Measurements from ENCODE around the gene CASP5. TPM values are rescaled to one million over a fixed set of nuclear protein-coding genes. Genes with fewer than 3 reads are reported as not detected.

Gene CASP5
- total RNA-seq, 2 experiments from 2014 or later: not detected

DNA sequence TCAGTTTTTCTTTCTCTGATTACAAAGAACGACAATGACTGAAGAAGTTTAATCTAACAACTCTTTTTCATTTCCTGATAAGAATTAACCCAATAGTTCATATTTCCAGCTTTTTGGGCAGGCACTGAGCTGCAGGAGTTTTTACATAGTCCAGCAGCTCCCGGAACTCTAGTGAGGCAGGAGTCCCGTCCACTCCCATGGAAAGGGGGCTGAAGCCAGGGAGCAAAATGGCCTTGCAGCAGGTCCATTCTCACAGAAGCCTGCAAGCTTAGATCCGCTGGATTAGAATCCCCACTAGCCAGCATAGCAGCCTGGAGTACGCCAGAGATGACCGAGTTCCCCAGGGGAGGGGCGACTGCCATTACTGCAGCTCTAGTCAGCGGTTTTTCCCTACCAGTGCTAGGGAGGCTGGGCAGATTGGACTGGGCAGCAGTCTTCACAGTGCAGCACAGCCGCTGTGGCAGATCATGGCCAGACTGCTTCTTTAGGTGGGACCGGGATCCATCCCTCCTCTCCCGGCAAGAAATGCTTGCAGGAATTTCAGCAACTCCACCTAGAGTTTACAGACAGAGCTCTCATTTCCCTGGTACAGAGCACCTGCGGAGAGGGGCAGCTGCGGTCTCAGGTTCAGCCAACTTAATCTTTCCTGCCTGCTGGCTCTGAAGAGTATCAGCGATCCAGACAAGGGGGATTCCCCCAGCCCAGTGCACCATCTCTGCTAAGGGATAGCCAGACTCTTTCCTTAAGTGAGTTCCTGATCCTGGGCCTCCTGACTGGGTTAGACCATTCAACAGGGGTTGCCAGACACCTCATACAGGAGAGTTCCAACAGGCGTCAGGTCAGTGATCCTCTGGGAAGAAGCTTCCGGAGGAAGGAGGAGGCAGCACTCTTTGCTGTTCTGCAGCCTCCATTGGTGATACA lies 53.9 kb downstream of the CASP5 start:
- ChIA-PET POLR2A (interaction anchor here (1.3 kb wide), 1 partner anchor 18 kb away, joined by 3 read pairs; no protein-coding TSS in a partner anchor), CTCF (interaction anchor here (1.0 to 2.2 kb wide), 4 partner anchors 12 to 51 kb away, joined by 3 to 7 read pairs (median 4); no protein-coding TSS in a partner anchor)
- Mint-ChIP-seq H3K27me3 (no peaks in the 10 kb centered on the region), H3K27ac (peak overlapping the region; percentile 95), H3K9me3 (peaks cover 21% of the 10 kb centered on the region), H3K4me1 (ENCODE audit: low read depth) (peaks cover 27% of the 10 kb centered on the region), H3K4me3 (peak overlapping the region; percentile 87), H3K36me3 (ENCODE audit: low read depth) (peaks cover 20% of the 10 kb centered on the region)
- intact Hi-C loops (cut with micrococcal nuclease): no loop called here
- TF ChIP-seq, protein P1, sequence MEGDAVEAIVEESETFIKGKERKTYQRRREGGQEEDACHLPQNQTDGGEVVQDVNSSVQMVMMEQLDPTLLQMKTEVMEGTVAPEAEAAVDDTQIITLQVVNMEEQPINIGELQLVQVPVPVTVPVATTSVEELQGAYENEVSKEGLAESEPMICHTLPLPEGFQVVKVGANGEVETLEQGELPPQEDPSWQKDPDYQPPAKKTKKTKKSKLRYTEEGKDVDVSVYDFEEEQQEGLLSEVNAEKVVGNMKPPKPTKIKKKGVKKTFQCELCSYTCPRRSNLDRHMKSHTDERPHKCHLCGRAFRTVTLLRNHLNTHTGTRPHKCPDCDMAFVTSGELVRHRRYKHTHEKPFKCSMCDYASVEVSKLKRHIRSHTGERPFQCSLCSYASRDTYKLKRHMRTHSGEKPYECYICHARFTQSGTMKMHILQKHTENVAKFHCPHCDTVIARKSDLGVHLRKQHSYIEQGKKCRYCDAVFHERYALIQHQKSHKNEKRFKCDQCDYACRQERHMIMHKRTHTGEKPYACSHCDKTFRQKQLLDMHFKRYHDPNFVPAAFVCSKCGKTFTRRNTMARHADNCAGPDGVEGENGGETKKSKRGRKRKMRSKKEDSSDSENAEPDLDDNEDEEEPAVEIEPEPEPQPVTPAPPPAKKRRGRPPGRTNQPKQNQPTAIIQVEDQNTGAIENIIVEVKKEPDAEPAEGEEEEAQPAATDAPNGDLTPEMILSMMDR (IDR thresholded peaks at IDR 0.05): no peak
- DNase-seq (no peak), ATAC-seq (no peak)

DNA sequence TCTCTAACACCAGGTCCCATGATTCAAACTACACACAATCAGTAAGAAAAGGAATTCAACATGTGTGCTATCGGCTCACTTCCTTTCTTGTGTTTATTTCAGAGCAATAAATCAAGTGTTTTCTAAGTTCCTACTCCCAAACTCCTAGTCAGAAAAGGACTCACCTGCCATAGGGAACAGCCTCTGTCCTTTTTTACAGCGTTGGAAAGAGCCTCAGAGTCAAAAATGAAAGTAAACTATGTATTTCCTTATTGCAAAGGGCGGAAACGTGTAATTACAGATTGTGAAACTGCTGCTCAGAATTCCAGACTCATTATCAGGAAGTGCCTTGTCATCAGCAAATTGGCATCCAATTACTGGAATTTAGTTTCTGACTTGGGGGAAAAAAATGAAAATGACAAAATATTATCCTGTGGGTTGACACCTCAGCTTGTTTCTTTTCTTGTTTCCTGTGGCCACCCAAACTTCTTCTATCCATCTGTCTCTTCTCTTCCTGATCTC lies 54.6 kb downstream of the CASP5 start, which contains the start of gene CASP4:
TSS of gene CASP4 (minus strand) at position 220 of the 501 bp plus-strand sequence. CDS start at position 171, 49 bp downstream.
- intact Hi-C loops (cut with micrococcal nuclease): no loop called here
- H3K9me3 Mint-ChIP-seq: peaks cover 26% of the 10 kb centered on the region
- H3K27me3 Mint-ChIP-seq: no peaks in the 10 kb centered on the region
- POLR2A ChIA-PET: no interaction called here
- peaks cover 31% of the 10 kb centered on the region for H3K4me1 Mint-ChIP-seq (ENCODE audit: low read depth)
- peaks cover 25% of the 10 kb centered on the region for H3K36me3 Mint-ChIP-seq (ENCODE audit: low read depth)
- peak within 1 kb of the TSS; percentile 95 for H3K27ac Mint-ChIP-seq
- CTCF ChIA-PET: interaction anchor here (1.0 to 2.2 kb wide), 3 partner anchors 13 to 51 kb away, joined by 3 to 7 read pairs (median 6); no protein-coding TSS in a partner anchor
- peak within 1 kb of the TSS; percentile 87 for H3K4me3 Mint-ChIP-seq
- ATAC-seq (peak; percentile 71), DNase-seq (no peak)
- TF ChIP-seq, protein P1 (IDR thresholded peaks at IDR 0.05): no peak

DNA sequence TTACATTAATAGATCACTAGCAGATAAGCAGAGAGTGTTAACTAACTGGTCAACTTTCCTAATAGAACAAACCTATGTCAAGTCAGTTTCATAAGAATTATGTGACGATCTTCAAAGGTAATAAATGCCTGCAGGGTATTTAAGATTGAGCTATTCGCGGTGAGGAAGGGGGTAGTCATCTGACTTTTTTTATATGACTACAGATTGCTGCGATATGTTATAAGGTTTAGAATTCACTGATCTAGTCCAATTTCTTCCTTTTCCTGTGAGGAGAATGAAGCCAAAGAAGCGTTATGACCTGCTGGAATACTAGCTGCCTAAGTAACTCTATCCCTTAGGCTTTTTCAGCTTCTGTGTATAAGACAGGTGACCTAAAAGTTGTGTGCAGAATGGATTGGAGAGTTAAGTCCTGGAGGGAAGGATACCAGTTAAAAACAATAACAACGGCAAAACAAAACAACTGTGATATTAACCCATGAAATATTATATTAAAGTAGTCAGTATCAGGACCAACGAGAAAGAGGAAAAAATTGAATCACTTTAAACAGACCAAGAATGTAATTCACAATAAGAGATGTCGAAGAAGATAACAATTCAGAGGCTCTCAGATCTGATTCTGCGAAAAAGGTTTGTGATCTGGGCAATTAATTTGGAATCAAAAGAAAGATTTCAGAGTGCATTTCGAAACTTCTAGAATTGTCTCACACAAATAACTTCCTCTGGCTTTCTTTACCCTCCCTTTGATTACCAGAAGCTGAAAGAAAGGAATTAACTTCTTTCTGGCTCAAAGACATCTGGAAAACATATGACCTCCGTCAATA lies 55.2 kb downstream of the CASP5 start:
- Mint-ChIP-seq H3K27ac (peak overlapping the region; percentile 95), H3K4me3 (peak overlapping the region; percentile 87), H3K36me3 (ENCODE audit: low read depth) (peaks cover 31% of the 10 kb centered on the region), H3K27me3 (no peaks in the 10 kb centered on the region), H3K4me1 (ENCODE audit: low read depth) (peaks cover 36% of the 10 kb centered on the region), H3K9me3 (peaks cover 22% of the 10 kb centered on the region)
- intact Hi-C loops (cut with micrococcal nuclease): no loop called here
- POLR2A ChIA-PET: no interaction called here
- DNase-seq (no peak), ATAC-seq (peak; percentile 17)
- TF ChIP-seq, protein P1 (IDR thresholded peaks at IDR 0.05): no peak
- CTCF ChIA-PET: interaction anchor here (1.0 to 1.3 kb wide), 2 partner anchors 12 to 13 kb away, joined by 3 to 5 read pairs; no protein-coding TSS in a partner anchor

DNA sequence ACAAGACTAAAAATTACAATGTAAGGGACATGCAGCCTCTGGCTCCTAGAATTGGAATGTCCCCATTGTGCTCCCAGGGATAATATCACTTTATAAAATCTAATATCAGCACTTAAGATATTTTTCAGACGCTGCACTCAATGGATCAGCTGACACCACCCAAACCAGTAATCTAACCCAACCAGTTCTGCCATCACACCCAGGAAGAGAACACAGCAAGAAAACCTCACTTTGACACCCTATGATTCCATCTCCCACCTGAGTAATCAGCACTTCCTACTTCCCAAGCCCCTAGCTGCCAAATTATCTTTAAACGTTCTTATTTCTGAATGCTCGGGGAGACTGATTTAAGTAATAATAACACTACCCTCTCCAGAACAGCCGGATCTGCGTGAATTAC lies 57.2 kb downstream of the CASP5 start:
- intact Hi-C loops (cut with micrococcal nuclease): no loop called here
- no peak overlapping the region for H3K27ac Mint-ChIP-seq
- POLR2A ChIA-PET: interaction anchor here (0.7 kb wide), 1 partner anchor 12 kb away, joined by 3 read pairs; no protein-coding TSS in a partner anchor
- H3K36me3 Mint-ChIP-seq (ENCODE audit: low read depth): peaks cover 45% of the 10 kb centered on the region
- peak overlapping the region; percentile 7 for H3K4me3 Mint-ChIP-seq
- H3K4me1 Mint-ChIP-seq (ENCODE audit: low read depth): peaks cover 49% of the 10 kb centered on the region
- H3K9me3 Mint-ChIP-seq: peaks cover 13% of the 10 kb centered on the region
- DNase-seq (no peak), ATAC-seq (no peak)
- TF ChIP-seq, protein P1 (IDR thresholded peaks at IDR 0.05): no peak
- CTCF ChIA-PET: no interaction called here
- no peaks in the 10 kb centered on the region for H3K27me3 Mint-ChIP-seq
